Right lobe of liver (tissue), 6 donors: ENCODE measurements around the gene PIGP. TPM values are rescaled to one million over a fixed set of nuclear protein-coding genes. Genes with fewer than 3 reads are reported as not detected.
A peak's percentile ranks its signal among the peaks of the same experiment; 100 is the strongest.
"Not testable (repeated sequence)": the region's sequence is repeated elsewhere in the genome, so short reads cannot be mapped to it uniquely, and the experiment has no call there.

Experiments used
- ATAC-seq, 4 donors: fragments of 200-7000 bp; cut with Tn5 transposase; one replicate each; pipeline ENCODE4 v1.9.1; 2020; ENCODE audit warnings: mild to moderate bottlenecking in 4 of 4, moderate library complexity in 4 of 4
- DNase-seq, 3 donors: peaks; one replicate each; pipeline ENCODE4 v3.0.0-alpha.2; 2020
- H3K27ac ChIP-seq, 3 donors: fragments of 200-600 bp; one replicate each; pipeline ENCODE4 v1.8.0; 2022
- H3K27me3 ChIP-seq, 2 donors: fragments of 200-600 bp; one replicate each; pipeline ENCODE4 v1.8.0; 2022
- H3K36me3 ChIP-seq, 4 donors: fragments of 200-600 bp; sonication (generic) in 1 of 4; one replicate each; pipeline versions ENCODE4 v1.5.1 to v1.8.0; 2017 to 2022; ENCODE audit warnings: control low read depth in 1 of 4
- H3K4me1 ChIP-seq, 4 donors: fragments of 200-600 bp; sonication (generic) in 1 of 4; one replicate each; pipeline versions ENCODE4 v1.5.1 to v1.8.0; 2017 to 2022; ENCODE audit warnings: control low read depth in 1 of 4
- H3K4me3 ChIP-seq, 3 donors: fragments of 200-600 bp; one replicate each; pipeline ENCODE4 v1.8.0; 2022
- H3K9me3 ChIP-seq, 4 donors: fragments of 200-600 bp; sonication (generic) in 1 of 4; one replicate each; pipeline versions ENCODE4 v1.5.1 to v1.8.0; 2017 to 2022; ENCODE audit warnings: control low read depth in 1 of 4
- POLR2A ChIP-seq: fragments of 450-650 bp; IDR thresholded peaks from one replicate; pipeline ENCODE4 v1.6.1; 2017; ENCODE audit warnings: antibody characterized with exemption, mild to moderate bottlenecking
- WGBS: methylation state at CpG from one replicate; pipeline ENCODE4 v1.1.6; 2018; ENCODE audit warnings: low coverage, low lambda C conversion rate; ENCODE audit not compliant: insufficient coverage; ENCODE audit errors: missing lambda C conversion rate; 5-methylcytosine and 5-hydroxymethylcytosine counted together
- intact Hi-C, 2 donors: fragments of 100-400 bp; cut with DNase I; formaldehyde crosslinking; loops; one replicate each; pipeline versions ENCODE4 v1.11.2 to v1.14.1; 2022
- total RNA-seq, 6 experiments: library from RNA; depleted of rRNA in 2 of 6; stranded (reverse); fragments of >200 nt in 2 of 6; fragmentation: NEBNext Ultra II Directional in 3 of 6; extraction: Animal tissue kit (Norgen Biotek cat#: 25700) in 3 of 6; gene quantifications; one replicate each; pipeline versions ENCODE4 v1.1.0 to v1.2.4, GENCODE V29; 2016 to 2023
- TF ChIP-seq, protein P1 (sequence below), 4 donors: fragments of 200-600 bp in 3 of 4; fragments of 450-650 bp in 1 of 4; IDR thresholded peaks; one replicate each; pipeline versions ENCODE4 v1.5.1 to v1.8.0; 2016 to 2022; ENCODE audit warnings: antibody characterized with exemption in 4 of 4, mild to moderate bottlenecking in 2 of 4
- donor health status: DM: no; HTN: yes; CAD: no.
- donor health status: DM: no; HTN: no; CAD: no.
- donor health status: DM: no; HTN: no; CAD: no.
- donor health status: DM: no; HTN: yes; CAD: no.
- donor health status: DM: no; HTN: yes; CAD: no.

The PIGP gene
- total RNA-seq, 6 experiments from 2014 or later = 11.3 to 19.0 (median 17.3) TPM

- ATAC-seq = no peak
- Histone ChIP-seq H3K27ac (no peak overlapping the region), H3K27me3 (no peaks in the 10 kb centered on the region)
Observed at GRCh38 chr21:37059181-37059580, 13.7 kb downstream of the PIGP start.

GRCh38 chr21:37058261-37058660 lies 14.6 kb downstream of the PIGP start:
- intact Hi-C loops = no loop called here
- 69% methylated on average over 2 of the region's 2 CpGs for WGBS
- no peaks in the 10 kb centered on the region for H3K9me3 ChIP-seq

More at GRCh38 chr21:37059181-37059580, 13.7 kb downstream of the PIGP start:
- no peak for TF ChIP-seq POLR2A
- TF ChIP-seq, protein P1, sequence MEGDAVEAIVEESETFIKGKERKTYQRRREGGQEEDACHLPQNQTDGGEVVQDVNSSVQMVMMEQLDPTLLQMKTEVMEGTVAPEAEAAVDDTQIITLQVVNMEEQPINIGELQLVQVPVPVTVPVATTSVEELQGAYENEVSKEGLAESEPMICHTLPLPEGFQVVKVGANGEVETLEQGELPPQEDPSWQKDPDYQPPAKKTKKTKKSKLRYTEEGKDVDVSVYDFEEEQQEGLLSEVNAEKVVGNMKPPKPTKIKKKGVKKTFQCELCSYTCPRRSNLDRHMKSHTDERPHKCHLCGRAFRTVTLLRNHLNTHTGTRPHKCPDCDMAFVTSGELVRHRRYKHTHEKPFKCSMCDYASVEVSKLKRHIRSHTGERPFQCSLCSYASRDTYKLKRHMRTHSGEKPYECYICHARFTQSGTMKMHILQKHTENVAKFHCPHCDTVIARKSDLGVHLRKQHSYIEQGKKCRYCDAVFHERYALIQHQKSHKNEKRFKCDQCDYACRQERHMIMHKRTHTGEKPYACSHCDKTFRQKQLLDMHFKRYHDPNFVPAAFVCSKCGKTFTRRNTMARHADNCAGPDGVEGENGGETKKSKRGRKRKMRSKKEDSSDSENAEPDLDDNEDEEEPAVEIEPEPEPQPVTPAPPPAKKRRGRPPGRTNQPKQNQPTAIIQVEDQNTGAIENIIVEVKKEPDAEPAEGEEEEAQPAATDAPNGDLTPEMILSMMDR (IDR thresholded peaks at IDR 0.05) = no peak
- H3K36me3 ChIP-seq = no peaks in the 10 kb centered on the region
- H3K4me3 ChIP-seq = no peak overlapping the region
- H3K4me1 ChIP-seq = no peaks in the 10 kb centered on the region
- intact Hi-C loops = no loop called here
- WGBS = 66% methylated on average over 5 of the region's 5 CpGs
- no peak for DNase-seq
- no peaks in the 10 kb centered on the region for H3K9me3 ChIP-seq

DNA sequence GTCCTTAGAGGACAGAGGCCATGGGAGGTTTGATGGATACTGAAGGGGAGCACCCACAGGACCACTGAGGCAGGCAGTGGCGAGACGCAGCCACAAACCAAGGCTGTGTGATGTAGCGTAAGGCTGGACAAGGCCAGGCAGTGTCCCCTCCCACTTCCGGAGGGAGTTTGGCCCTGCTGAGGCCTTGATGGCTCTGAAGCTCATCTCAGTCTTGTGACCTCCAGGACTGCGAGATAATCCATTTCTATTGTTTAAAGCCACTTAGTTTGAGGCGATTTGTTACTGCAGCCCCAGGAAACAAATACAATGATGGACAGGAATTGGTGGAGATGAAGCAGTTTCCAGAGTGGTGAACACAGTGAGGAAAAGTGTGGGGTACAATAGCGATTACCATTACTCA lies 15.3 kb downstream of the PIGP start:
- no peaks in the 10 kb centered on the region for H3K36me3 ChIP-seq
- no peaks in the 10 kb centered on the region for H3K27me3 ChIP-seq
- ATAC-seq (peak in 1 of 4 donors; percentile 20), DNase-seq (no peak)
- intact Hi-C loops = no loop called here
- H3K9me3 ChIP-seq = no peaks in the 10 kb centered on the region
- WGBS = 81% methylated on average over 5 of the region's 7 CpGs
- H3K4me3 ChIP-seq = no peak overlapping the region
- H3K27ac ChIP-seq = no peak overlapping the region
- no peak for TF ChIP-seq POLR2A
- TF ChIP-seq, protein P1 (IDR thresholded peaks at IDR 0.05) = no peak
- no peaks in the 10 kb centered on the region for H3K4me1 ChIP-seq

More at GRCh38 chr21:37058261-37058660, 14.6 kb downstream of the PIGP start:
- H3K4me1 ChIP-seq = no peaks in the 10 kb centered on the region
- no peaks in the 10 kb centered on the region for H3K27me3 ChIP-seq
- no peak for ATAC-seq
- no peaks in the 10 kb centered on the region for H3K36me3 ChIP-seq
- no peak for DNase-seq
- H3K4me3 ChIP-seq = no peak overlapping the region
- no peak overlapping the region for H3K27ac ChIP-seq
- TF ChIP-seq, protein P1 (IDR thresholded peaks at IDR 0.05) = no peak
- TF ChIP-seq POLR2A = no peak

- Histone ChIP-seq H3K27me3 (no peaks in the 10 kb centered on the region), H3K4me3 (no peak overlapping the region), H3K4me1 (no peaks in the 10 kb centered on the region), H3K9me3 (no peaks in the 10 kb centered on the region), H3K27ac (no peak overlapping the region), H3K36me3 (no peaks in the 10 kb centered on the region)
- TF ChIP-seq, protein P1 (IDR thresholded peaks at IDR 0.05) = no peak
- DNase-seq (no peak), ATAC-seq (no peak)
- intact Hi-C loops = no loop called here
- 50% methylated on average over 1 of the region's 2 CpGs for WGBS
Observed at GRCh38 chr21:37055271-37055855, 17.5 kb downstream of the PIGP start.

- WGBS = 78% methylated on average over 2 of the region's 3 CpGs
- H3K4me3 ChIP-seq, H3K4me1 ChIP-seq, H3K36me3 ChIP-seq, ATAC-seq, DNase-seq, intact Hi-C loops, H3K27me3 ChIP-seq, H3K27ac ChIP-seq, H3K9me3 ChIP-seq: not testable (repeated sequence)
Observed at GRCh38 chr21:37049741-37050140, 23.1 kb downstream of the PIGP start.
